ENCODE measurements around the gene AGMO. TPM values are rescaled to one million over a fixed set of nuclear protein-coding genes. Genes with fewer than 3 reads are reported as not detected.
"Not testable (repeated sequence)": the region's sequence is repeated elsewhere in the genome, so short reads cannot be mapped to it uniquely, and the experiment has no call there.

The AGMO gene
- total RNA-seq, 1 donor from 2014 or later, result 0.40 TPM

- intact Hi-C loops (cut with DNase I), result no loop called here
- DNase-seq (ENCODE audit: low spot score), result no peak
Observed at GRCh38 chr7:15566476-15566875, 4.7 kb upstream of the AGMO start.

GRCh38 chr7:15560968-15561367 is 847 bp downstream of the AGMO start:
- intact Hi-C loops (cut with DNase I), result no loop called here

GRCh38 chr7:15559416-15559928 is 2.3 kb downstream of the AGMO start:
- intact Hi-C loops (cut with DNase I), result loop anchor here (5.0 kb wide), 1 partner anchor 237 kb away; no protein-coding TSS in a partner anchor
- no peak for DNase-seq (ENCODE audit: low spot score)

More at GRCh38 chr7:15560968-15561367, 847 bp downstream of the AGMO start:
- DNase-seq (ENCODE audit: low spot score), result no peak

GRCh38 chr7:15558756-15559155 is 3.1 kb downstream of the AGMO start:
- no peak for DNase-seq (ENCODE audit: low spot score)
- intact Hi-C loops (cut with DNase I), result loop anchor here (5.0 kb wide), 1 partner anchor 236 kb away; no protein-coding TSS in a partner anchor

- intact Hi-C loops (cut with DNase I), result loop anchor here (2.0 to 5.0 kb wide), 3 partner anchors 127 to 511 kb away; no protein-coding TSS in a partner anchor
- DNase-seq (ENCODE audit: low spot score), result no peak
Observed at GRCh38 chr7:15557686-15558085, 4.1 kb downstream of the AGMO start.

- DNase-seq (ENCODE audit: low spot score), result no peak
- intact Hi-C loops (cut with DNase I), result loop anchor here (2.0 to 5.0 kb wide), 3 partner anchors 128 to 512 kb away; no protein-coding TSS in a partner anchor
Observed at GRCh38 chr7:15557186-15557585, 4.6 kb downstream of the AGMO start.

- intact Hi-C loops (cut with DNase I), result loop anchor here (2.0 to 5.0 kb wide), 3 partner anchors 128 to 512 kb away; no protein-coding TSS in a partner anchor
- no peak for DNase-seq (ENCODE audit: low spot score)
Observed at GRCh38 chr7:15556339-15557105, 5.3 kb downstream of the AGMO start.

- intact Hi-C loops (cut with DNase I), result loop anchor here (5.0 kb wide), 1 partner anchor 233 kb away; no protein-coding TSS in a partner anchor
- no peak for DNase-seq (ENCODE audit: low spot score)
Observed at GRCh38 chr7:15555381-15555859, 6.4 kb downstream of the AGMO start.

GRCh38 chr7:15554744-15555143 is 7.1 kb downstream of the AGMO start:
- intact Hi-C loops (cut with DNase I), result loop anchor here (5.0 kb wide), 1 partner anchor 232 kb away; no protein-coding TSS in a partner anchor
- no peak for DNase-seq (ENCODE audit: low spot score)

GRCh38 chr7:15554081-15554480 is 7.7 kb downstream of the AGMO start:
- DNase-seq (ENCODE audit: low spot score), result no peak
- intact Hi-C loops (cut with DNase I), result no loop called here

GRCh38 chr7:15547320-15547719 is 14.5 kb downstream of the AGMO start:
- intact Hi-C loops (cut with DNase I); DNase-seq (ENCODE audit: low spot score): not testable (repeated sequence)

- no peak for DNase-seq (ENCODE audit: low spot score)
- intact Hi-C loops (cut with DNase I), result no loop called here
Observed at GRCh38 chr7:15546272-15546792, 15.5 kb downstream of the AGMO start.

- DNase-seq (ENCODE audit: low spot score), result no peak
- intact Hi-C loops (cut with DNase I), result no loop called here
Observed at GRCh38 chr7:15544050-15544449, 17.8 kb downstream of the AGMO start.

GRCh38 chr7:15543256-15543655 is 18.6 kb downstream of the AGMO start:
- DNase-seq (ENCODE audit: low spot score), result no peak

GRCh38 chr7:15527648-15528047 is 34.2 kb downstream of the AGMO start:
- intact Hi-C loops (cut with DNase I), result no loop called here
- no peak for DNase-seq (ENCODE audit: low spot score)

More at GRCh38 chr7:15543256-15543655, 18.6 kb downstream of the AGMO start:
- intact Hi-C loops (cut with DNase I), result no loop called here

GRCh38 chr7:15525652-15526263 is 36.1 kb downstream of the AGMO start:
- no peak for DNase-seq (ENCODE audit: low spot score)
- intact Hi-C loops (cut with DNase I), result no loop called here

- intact Hi-C loops (cut with DNase I), result no loop called here
- DNase-seq (ENCODE audit: low spot score), result no peak
Observed at GRCh38 chr7:15524077-15524476, 37.7 kb downstream of the AGMO start.

GRCh38 chr7:15517865-15518264 is 44.0 kb downstream of the AGMO start:
- DNase-seq (ENCODE audit: low spot score); intact Hi-C loops (cut with DNase I): not testable (repeated sequence)

- DNase-seq (ENCODE audit: low spot score), result no peak
- intact Hi-C loops (cut with DNase I), result no loop called here
Observed at GRCh38 chr7:15515252-15515651, 46.6 kb downstream of the AGMO start.

- no peak for DNase-seq (ENCODE audit: low spot score)
- intact Hi-C loops (cut with DNase I), result no loop called here
Observed at GRCh38 chr7:15508258-15508657, 53.6 kb downstream of the AGMO start.

Measured in cardiac septum (tissue), 1 donor.